HG03432 (cell line): Measurements from ENCODE around the gene MAPKAPK2.
A peak's percentile ranks its signal among the peaks of the same experiment; 100 is the strongest.

Experiments used
- ATAC-seq: cut with Tn5 transposase; IDR thresholded peaks from one replicate; pipeline ENCODE4 v1.9.1; 2021; ENCODE audit warnings: mild to moderate bottlenecking, moderate library complexity; ENCODE audit not compliant: unreplicated experiment

Gene MAPKAPK2

GRCh38 chr1:206702260-206702659, 17.6 kb downstream of the MAPKAPK2 start:
- no peak for ATAC-seq

GRCh38 chr1:206702803-206703202, 18.1 kb downstream of the MAPKAPK2 start:
- ATAC-seq: no peak

- peak; percentile 65 for ATAC-seq
Measured at GRCh38 chr1:206703661-206704060, 19.0 kb downstream of the MAPKAPK2 start.

- ATAC-seq: no peak
Measured at GRCh38 chr1:206704226-206704625, 19.5 kb downstream of the MAPKAPK2 start.

GRCh38 chr1:206705191-206705590, 20.5 kb downstream of the MAPKAPK2 start:
- ATAC-seq: no peak

- ATAC-seq: no peak
Measured at GRCh38 chr1:206705726-206706297, 21.1 kb downstream of the MAPKAPK2 start.

GRCh38 chr1:206706298-206706791, 21.6 kb downstream of the MAPKAPK2 start:
- no peak for ATAC-seq

GRCh38 chr1:206706806-206707366, 22.2 kb downstream of the MAPKAPK2 start:
- no peak for ATAC-seq

GRCh38 chr1:206708058-206708457, 23.4 kb downstream of the MAPKAPK2 start:
- no peak for ATAC-seq

GRCh38 chr1:206708882-206709281, 24.2 kb downstream of the MAPKAPK2 start:
- ATAC-seq: no peak

GRCh38 chr1:206709322-206709721, 24.6 kb downstream of the MAPKAPK2 start:
- no peak for ATAC-seq

GRCh38 chr1:206709772-206710459, 25.2 kb downstream of the MAPKAPK2 start:
- ATAC-seq: no peak

- no peak for ATAC-seq
Measured at GRCh38 chr1:206710460-206710823, 25.7 kb downstream of the MAPKAPK2 start.

- no peak for ATAC-seq
Measured at GRCh38 chr1:206713070-206713469, 28.4 kb downstream of the MAPKAPK2 start.

- no peak for ATAC-seq
Measured at GRCh38 chr1:206713910-206714312, 29.2 kb downstream of the MAPKAPK2 start.

GRCh38 chr1:206714331-206715058, 29.8 kb downstream of the MAPKAPK2 start:
- ATAC-seq: no peak

GRCh38 chr1:206715120-206715519, 30.4 kb downstream of the MAPKAPK2 start:
- no peak for ATAC-seq

- no peak for ATAC-seq
Measured at GRCh38 chr1:206715552-206716158, 30.9 kb downstream of the MAPKAPK2 start.

GRCh38 chr1:206716159-206716869, 31.6 kb downstream of the MAPKAPK2 start:
- no peak for ATAC-seq

- ATAC-seq: peak; percentile 77
Measured at GRCh38 chr1:206716870-206717673, 32.4 kb downstream of the MAPKAPK2 start.
